Fibroblast of the aortic adventitia (primary cell): ENCODE measurements around the gene EEA1. TPM values are rescaled to one million over a fixed set of nuclear protein-coding genes. Genes with fewer than 3 reads are reported as not detected.
"Not testable (repeated sequence)": the region's sequence is repeated elsewhere in the genome, so short reads cannot be mapped to it uniquely, and the experiment has no call there.

Experiments
- DNase-seq: peaks from one replicate; pipeline ENCODE4 v3.0.0-alpha.2; 2010; ENCODE audit warnings: low read depth
- H3K4me3 ChIP-seq: 2 replicates; pipeline ENCODE4 v1.5.1; 2011; ENCODE audit warnings: low read depth, mild to moderate bottlenecking, control low read depth, low read length, moderate library complexity
- total RNA-seq: library from RNA; depleted of rRNA; stranded (reverse); fragments of >200 nt; gene quantifications from 2 replicates; pipeline ENCODE4 v1.2.3, GENCODE V29; 2012; ENCODE audit warnings: low replicate concordance
- TF ChIP-seq, protein P1 (sequence below): IDR thresholded peaks from 2 replicates; pipeline ENCODE4 v1.5.1; 2011; ENCODE audit warnings: mild to moderate bottlenecking, low read length, control low read depth, inconsistent platforms; ENCODE audit not compliant: insufficient read depth

The EEA1 gene
- total RNA-seq, 1 donor, result 42.3 TPM

DNA sequence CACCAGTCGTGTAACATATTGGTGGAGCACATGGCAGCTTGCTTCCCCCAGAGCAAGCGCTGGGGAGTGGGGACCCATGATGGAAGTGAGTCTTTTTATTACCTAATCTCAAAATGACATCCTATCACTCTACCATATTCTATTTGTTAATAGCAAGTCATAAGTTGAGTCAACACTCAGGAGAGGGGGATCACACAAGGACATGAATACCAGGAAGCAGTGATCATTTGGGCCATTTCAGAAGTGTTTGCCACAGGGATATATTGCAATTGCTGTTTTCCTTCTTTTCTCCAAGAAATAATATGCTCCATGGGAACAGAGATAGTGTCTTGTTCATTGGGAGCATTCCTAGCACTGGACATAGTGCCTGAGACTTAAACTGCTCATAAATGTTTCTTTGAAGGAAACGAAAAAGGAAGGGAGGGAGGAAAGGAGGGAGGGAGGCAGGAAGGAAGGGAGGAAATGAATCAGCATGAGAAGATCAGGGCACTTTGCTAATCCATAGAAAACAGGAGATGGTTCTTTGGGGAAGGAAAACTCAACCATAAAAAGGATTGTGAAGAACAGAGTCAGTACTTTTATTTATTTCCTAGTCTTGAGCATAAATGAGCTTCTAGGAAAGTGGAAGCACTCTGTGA, 39.2 kb upstream of the EEA1 start:
- H3K4me3 ChIP-seq, result no peak overlapping the region
- no peak for DNase-seq
- TF ChIP-seq, protein P1, sequence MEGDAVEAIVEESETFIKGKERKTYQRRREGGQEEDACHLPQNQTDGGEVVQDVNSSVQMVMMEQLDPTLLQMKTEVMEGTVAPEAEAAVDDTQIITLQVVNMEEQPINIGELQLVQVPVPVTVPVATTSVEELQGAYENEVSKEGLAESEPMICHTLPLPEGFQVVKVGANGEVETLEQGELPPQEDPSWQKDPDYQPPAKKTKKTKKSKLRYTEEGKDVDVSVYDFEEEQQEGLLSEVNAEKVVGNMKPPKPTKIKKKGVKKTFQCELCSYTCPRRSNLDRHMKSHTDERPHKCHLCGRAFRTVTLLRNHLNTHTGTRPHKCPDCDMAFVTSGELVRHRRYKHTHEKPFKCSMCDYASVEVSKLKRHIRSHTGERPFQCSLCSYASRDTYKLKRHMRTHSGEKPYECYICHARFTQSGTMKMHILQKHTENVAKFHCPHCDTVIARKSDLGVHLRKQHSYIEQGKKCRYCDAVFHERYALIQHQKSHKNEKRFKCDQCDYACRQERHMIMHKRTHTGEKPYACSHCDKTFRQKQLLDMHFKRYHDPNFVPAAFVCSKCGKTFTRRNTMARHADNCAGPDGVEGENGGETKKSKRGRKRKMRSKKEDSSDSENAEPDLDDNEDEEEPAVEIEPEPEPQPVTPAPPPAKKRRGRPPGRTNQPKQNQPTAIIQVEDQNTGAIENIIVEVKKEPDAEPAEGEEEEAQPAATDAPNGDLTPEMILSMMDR, result no peak

DNA sequence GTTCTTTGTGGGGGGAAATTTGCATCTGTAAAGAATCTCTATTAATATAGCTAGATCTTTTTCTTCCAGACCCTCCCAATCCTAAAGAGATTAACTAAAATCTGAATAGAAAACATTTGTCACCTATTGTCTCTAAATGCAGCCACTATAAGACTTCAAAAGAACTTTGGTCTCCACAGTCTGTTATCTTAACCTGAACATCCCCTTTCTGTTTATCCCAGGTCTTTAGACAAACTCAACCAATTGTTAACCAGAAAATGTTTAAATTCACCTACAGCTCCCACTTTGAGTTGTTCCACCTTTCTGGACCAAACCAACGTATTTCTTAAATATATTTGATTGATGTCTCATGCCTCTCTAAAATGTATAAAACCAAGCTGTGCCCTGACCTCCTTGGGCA, 35.3 kb upstream of the EEA1 start:
- DNase-seq, H3K4me3 ChIP-seq: not testable (repeated sequence)

DNA sequence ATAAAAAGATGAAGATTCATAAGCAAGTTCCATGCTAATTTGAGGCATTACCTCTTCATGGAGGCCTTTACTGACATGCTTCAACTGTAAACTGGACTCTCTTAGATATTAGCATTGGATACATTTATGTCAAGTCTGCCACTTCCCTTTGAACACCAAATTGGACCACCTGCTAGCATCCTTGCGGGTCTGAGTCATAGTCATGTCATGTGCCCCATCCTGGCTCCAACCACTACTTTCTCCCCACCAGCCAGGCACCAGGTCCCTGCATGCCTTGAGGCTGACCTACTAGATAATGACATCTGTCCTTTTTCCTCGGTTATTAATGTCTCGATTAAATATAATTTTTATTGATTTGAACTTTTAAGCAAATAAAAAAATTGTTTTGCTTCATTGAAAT, 32.9 kb upstream of the EEA1 start:
- DNase-seq, result no peak
- TF ChIP-seq, protein P1, result no peak
- no peak overlapping the region for H3K4me3 ChIP-seq

DNA sequence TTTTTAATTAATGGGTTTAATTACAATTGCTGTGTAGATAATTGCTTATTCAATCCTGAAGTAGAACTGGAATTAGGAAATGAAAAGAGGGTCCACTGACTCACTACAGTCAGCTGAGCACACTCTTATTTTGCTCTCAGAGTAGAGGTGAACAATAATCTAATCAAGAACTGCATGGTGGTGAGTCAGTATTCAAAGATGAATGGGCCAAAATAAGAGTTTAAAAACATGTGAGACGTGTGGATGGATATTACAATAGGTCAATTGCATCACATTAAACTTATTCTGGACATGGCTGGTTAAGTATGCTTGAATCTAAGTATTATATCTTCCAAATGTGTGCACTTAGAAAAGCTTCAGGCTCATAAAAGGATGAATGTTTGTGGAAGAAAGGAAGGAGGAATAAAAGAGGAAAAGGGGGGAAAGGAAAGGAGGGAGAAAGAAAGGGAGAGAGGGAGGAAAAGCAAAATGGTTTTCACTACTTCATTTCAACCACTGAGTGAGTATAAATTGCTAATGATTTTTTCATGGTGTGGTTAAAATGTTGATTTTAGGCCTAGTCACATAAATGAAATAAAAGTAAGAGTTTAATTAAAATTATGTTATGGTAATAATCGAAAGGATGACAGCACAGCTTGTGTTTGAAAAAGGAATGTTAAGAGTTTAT, 27.0 kb upstream of the EEA1 start:
- peak; percentile 95 for DNase-seq
- H3K4me3 ChIP-seq, result no peak overlapping the region
- TF ChIP-seq, protein P1, result no peak

DNA sequence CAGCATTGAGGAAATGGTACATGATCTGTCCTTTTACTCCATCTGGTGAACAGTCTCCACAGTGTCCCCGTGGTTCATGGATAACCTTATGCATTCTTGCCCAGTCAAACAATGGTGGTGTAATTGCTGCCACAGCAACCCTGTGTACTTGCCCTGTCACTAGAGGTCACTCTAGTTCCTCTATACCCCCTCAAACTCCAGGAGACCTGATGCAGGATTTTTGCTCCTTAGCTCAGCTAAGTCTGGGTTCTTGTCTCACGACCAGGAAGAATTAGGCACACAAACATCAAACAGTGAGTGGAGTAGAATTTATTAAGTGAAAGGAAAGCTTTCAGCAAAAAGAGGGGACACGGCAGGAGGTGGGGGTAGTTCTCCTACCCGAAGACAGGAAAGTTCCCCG, 24.7 kb upstream of the EEA1 start:
- TF ChIP-seq, protein P1, result no peak
- H3K4me3 ChIP-seq, result no peak overlapping the region
- DNase-seq, result no peak

DNA sequence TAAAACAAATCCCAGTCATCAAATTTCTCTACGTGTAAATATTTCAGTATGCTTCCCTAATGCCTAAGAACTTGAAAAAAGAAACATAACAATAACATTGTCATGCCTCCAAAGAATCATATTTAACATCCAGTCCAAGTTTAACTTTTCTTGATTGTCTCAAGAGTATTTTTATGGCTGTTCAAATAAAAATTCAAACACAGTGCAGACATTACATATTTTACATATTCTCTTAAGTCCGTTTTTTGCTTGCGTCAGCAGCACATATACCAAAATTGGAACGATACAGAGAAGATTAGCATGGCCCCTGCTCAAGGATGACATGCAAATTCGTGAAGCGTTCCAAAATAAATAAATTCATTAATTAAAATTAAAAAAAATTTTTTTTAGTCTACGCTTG, 23.3 kb upstream of the EEA1 start:
- TF ChIP-seq, protein P1, result no peak
- H3K4me3 ChIP-seq, result no peak overlapping the region
- peak; percentile 28 for DNase-seq

DNA sequence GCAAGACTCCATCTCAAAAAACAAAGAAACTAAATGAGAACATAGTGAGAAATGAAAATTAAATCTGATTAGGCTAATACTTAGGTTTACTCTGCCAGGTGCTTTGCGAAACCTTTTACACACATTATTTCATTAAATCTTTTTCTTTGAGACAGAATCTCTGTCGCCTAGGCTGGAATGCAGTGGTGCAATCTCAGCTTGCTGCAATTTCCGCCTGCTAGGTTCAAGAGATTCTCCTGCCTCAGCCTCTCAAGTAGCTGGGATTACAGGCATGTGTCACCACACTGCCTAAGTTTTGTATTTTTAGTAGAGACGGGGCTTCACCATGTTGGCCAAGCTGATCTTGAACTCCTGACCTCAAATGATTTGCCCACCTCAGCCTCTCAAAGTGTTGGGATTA, 21.9 kb upstream of the EEA1 start:
- no peak overlapping the region for H3K4me3 ChIP-seq
- DNase-seq, result no peak
- TF ChIP-seq, protein P1, result no peak
